Parathyroid adenoma (tissue), 2 donors: ENCODE measurements around the gene TFAP2A.

Source experiments
- H2AFZ ChIP-seq: fragments of 300-600 bp; sonication (generic); one replicate; pipeline ENCODE4 v1.7.0; 2017; ENCODE audit warnings: antibody characterized with exemption, mild to moderate bottlenecking
- H3K27ac ChIP-seq: fragments of 300-600 bp; sonication (generic); one replicate; pipeline ENCODE4 v1.7.0; 2017
- H3K27me3 ChIP-seq: fragments of 300-600 bp; sonication (generic); one replicate; pipeline ENCODE4 v1.7.0; 2017; ENCODE audit warnings: low read length; ENCODE audit not compliant: control insufficient read depth, insufficient read depth
- H3K36me3 ChIP-seq: fragments of 300-600 bp; sonication (generic); one replicate; pipeline ENCODE4 v1.7.0; 2017; ENCODE audit warnings: low read length; ENCODE audit not compliant: control insufficient read depth, insufficient read depth
- H3K4me1 ChIP-seq: fragments of 300-600 bp; sonication (generic); one replicate; pipeline ENCODE4 v1.7.0; 2017; ENCODE audit warnings: control low read depth
- H3K4me2 ChIP-seq: fragments of 300-600 bp; sonication (generic); one replicate; pipeline ENCODE4 v1.7.0; 2017; ENCODE audit warnings: low read length
- H3K4me3 ChIP-seq: fragments of 300-600 bp; sonication (generic); one replicate; pipeline ENCODE4 v1.7.0; 2017; ENCODE audit warnings: low read depth, low read length
- H3K79me2 ChIP-seq: fragments of 300-600 bp; sonication (generic); one replicate; pipeline ENCODE4 v1.7.0; 2017; ENCODE audit warnings: control low read depth
- H3K9ac ChIP-seq: fragments of 300-600 bp; sonication (generic); one replicate; pipeline ENCODE4 v1.7.0; 2017; ENCODE audit warnings: mild to moderate bottlenecking
- H3K9me3 ChIP-seq: fragments of 300-600 bp; sonication (generic); one replicate; pipeline ENCODE4 v1.7.0; 2017; ENCODE audit warnings: low read length; ENCODE audit not compliant: control insufficient read depth
- CTCF ChIP-seq: fragments of 300-600 bp; sonication (generic); IDR thresholded peaks from one replicate; pipeline ENCODE4 v1.7.0; 2017; ENCODE audit warnings: antibody characterized with exemption, mild to moderate bottlenecking
- donor health status: primary hyperparathyroidism.

TFAP2A gene

DNA sequence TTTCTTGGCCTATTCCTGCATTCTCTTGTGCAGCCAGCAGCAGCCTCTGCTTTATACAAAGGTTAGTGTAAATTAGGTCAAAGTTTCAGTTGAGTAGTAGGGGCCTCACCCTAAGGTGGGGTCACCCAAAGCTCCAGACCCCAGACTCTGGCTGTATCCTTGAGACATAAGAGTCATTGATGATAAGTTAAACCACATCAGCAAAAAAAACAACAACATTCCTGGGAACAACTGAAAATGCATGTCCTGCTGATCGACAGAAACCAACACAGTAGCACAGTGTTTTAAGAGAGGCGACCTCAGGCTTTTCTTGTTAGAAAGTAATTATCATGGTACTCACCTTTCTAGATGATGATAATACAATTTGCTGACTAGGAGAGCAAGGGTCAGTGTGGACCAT lies 52.6 kb downstream of the TFAP2A start:
- H2AFZ ChIP-seq: no peak overlapping the region
- no peak for TF ChIP-seq CTCF
- no peak overlapping the region for H3K9ac ChIP-seq
- no peaks in the 10 kb centered on the region for H3K4me1 ChIP-seq
- H3K9me3 ChIP-seq: no peaks in the 10 kb centered on the region
- H3K27ac ChIP-seq: no peak overlapping the region
- no peaks in the 10 kb centered on the region for H3K79me2 ChIP-seq
- H3K4me2 ChIP-seq: no peak overlapping the region
- no peaks in the 10 kb centered on the region for H3K36me3 ChIP-seq
- H3K27me3 ChIP-seq: no peaks in the 10 kb centered on the region
- no peak overlapping the region for H3K4me3 ChIP-seq

DNA sequence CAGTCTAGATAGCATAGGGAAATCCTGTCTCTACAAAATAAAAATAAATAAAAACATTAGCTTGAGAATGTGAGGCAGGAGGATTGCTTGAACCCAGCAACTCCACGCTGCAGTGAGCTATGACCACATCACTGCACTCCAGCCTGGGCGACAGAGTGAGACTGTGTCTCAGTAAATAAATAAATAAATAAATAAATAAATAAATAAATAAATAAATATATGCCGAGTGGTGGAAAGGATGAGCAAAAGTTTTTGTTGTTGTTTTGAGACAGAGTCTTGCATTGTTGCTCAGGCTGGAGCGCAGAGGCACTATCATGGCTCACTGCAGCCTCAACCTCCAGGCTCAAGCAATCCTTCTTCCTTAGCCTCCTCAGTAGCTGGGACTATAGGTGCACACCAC lies 53.4 kb downstream of the TFAP2A start:
- no peak for TF ChIP-seq CTCF
- Histone ChIP-seq H3K27me3 (no peaks in the 10 kb centered on the region), H3K4me1 (no peaks in the 10 kb centered on the region), H3K9ac (no peak overlapping the region), H3K36me3 (no peaks in the 10 kb centered on the region), H2AFZ (no peak overlapping the region), H3K79me2 (no peaks in the 10 kb centered on the region), H3K9me3 (no peaks in the 10 kb centered on the region), H3K27ac (no peak overlapping the region), H3K4me3 (no peak overlapping the region), H3K4me2 (no peak overlapping the region)

GRCh38 chr6:10359581-10359980 lies 55.3 kb downstream of the TFAP2A start:
- Histone ChIP-seq H3K4me1 (no peaks in the 10 kb centered on the region), H2AFZ (no peak overlapping the region), H3K9ac (no peak overlapping the region), H3K36me3 (no peaks in the 10 kb centered on the region), H3K9me3 (no peaks in the 10 kb centered on the region), H3K27ac (no peak overlapping the region), H3K79me2 (no peaks in the 10 kb centered on the region), H3K4me2 (no peak overlapping the region), H3K4me3 (no peak overlapping the region), H3K27me3 (no peaks in the 10 kb centered on the region)
- no peak for TF ChIP-seq CTCF

GRCh38 chr6:10355115-10355702 lies 59.7 kb downstream of the TFAP2A start:
- Histone ChIP-seq H3K9ac (no peak overlapping the region), H3K27ac (no peak overlapping the region), H3K36me3 (no peaks in the 10 kb centered on the region), H3K79me2 (no peaks in the 10 kb centered on the region), H3K27me3 (no peaks in the 10 kb centered on the region), H3K9me3 (no peaks in the 10 kb centered on the region), H3K4me3 (no peak overlapping the region), H3K4me1 (no peaks in the 10 kb centered on the region), H2AFZ (no peak overlapping the region), H3K4me2 (no peak overlapping the region)
- no peak for TF ChIP-seq CTCF

DNA sequence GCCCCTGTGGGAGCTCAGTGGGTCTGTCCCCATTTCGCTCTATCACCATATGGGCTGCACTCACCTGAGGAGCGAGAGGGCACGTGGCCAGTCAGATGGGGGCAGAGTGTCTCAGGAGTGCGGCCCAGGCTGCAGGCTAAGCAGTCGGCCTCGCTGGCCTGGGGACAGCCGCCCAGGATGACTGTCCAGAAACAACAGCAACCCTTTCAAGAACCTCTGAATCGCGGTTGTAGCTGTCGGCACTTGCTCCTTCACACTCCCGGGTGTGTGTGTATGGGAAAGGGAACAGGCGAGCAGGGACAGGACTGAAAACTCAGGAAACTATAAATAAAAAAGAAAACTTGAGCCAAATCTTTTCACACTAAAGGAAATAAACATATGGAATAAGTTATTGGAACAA lies 63.1 kb downstream of the TFAP2A start:
- Histone ChIP-seq H3K9ac (no peak overlapping the region), H2AFZ (no peak overlapping the region), H3K4me1 (no peaks in the 10 kb centered on the region), H3K27me3 (no peaks in the 10 kb centered on the region), H3K79me2 (no peaks in the 10 kb centered on the region), H3K27ac (no peak overlapping the region), H3K4me3 (no peak overlapping the region), H3K9me3 (no peaks in the 10 kb centered on the region), H3K36me3 (no peaks in the 10 kb centered on the region), H3K4me2 (no peak overlapping the region)
- TF ChIP-seq CTCF: no peak
